Calu3 (cell line): ENCODE measurements around the gene ZBTB20. TPM values are rescaled to one million over a fixed set of nuclear protein-coding genes. Genes with fewer than 3 reads are reported as not detected.

Experiments used
- BruUV-seq: library from RNA; stranded (reverse); fragments of 400-500 nt; replicated peaks from 2 replicates; lab custom pipeline; 2021; lab: Mats Ljungman, UMichigan
- CTCF ChIA-PET: fragments of 300-600 bp; sonication (Branson Sonifier 250); formaldehyde crosslinking; loops from one replicate; lab custom pipeline; 2022; ENCODE audit warnings: antibody characterized with exemption; lab: Charles Lee
- DNase-seq: peaks from one replicate; pipeline ENCODE4 v3.0.0; 2022
- H3K27ac Mint-ChIP-seq: one replicate; pipeline ENCODE4 v1.8.0; 2022; ENCODE audit warnings: mixed read lengths; ENCODE audit not compliant: unreplicated experiment
- H3K27me3 Mint-ChIP-seq: one replicate; pipeline ENCODE4 v1.8.0; 2022; ENCODE audit warnings: mixed read lengths; ENCODE audit not compliant: unreplicated experiment
- H3K36me3 Mint-ChIP-seq: one replicate; pipeline ENCODE4 v1.8.0; 2022; ENCODE audit warnings: mild to moderate bottlenecking, moderate library complexity, mixed read lengths; ENCODE audit not compliant: insufficient read depth, unreplicated experiment
- H3K4me1 Mint-ChIP-seq: one replicate; pipeline ENCODE4 v1.8.0; 2022; ENCODE audit warnings: mild to moderate bottlenecking, low read depth, mixed read lengths; ENCODE audit not compliant: unreplicated experiment
- H3K4me3 Mint-ChIP-seq: one replicate; pipeline ENCODE4 v1.8.0; 2022; ENCODE audit warnings: mild to moderate bottlenecking, low read depth, moderate library complexity, mixed read lengths; ENCODE audit not compliant: unreplicated experiment
- H3K9me3 Mint-ChIP-seq: one replicate; pipeline ENCODE4 v1.8.0; 2022; ENCODE audit warnings: low read depth, mixed read lengths; ENCODE audit not compliant: unreplicated experiment
- CTCF ChIP-seq: fragments of 200-600 bp; IDR thresholded peaks from one replicate; pipeline ENCODE4 v1.8.0; 2022; ENCODE audit warnings: antibody characterized with exemption; ENCODE audit not compliant: unreplicated experiment
- intact Hi-C: fragments of 100-400 bp; cut with micrococcal nuclease; formaldehyde crosslinking; loops from one replicate; pipeline ENCODE4 v1.10.0; 2022; ENCODE audit not compliant: unreplicated experiment
- total RNA-seq: library from RNA; stranded (reverse); gene quantifications from 2 replicates; pipeline ENCODE4 v1.2.3, GENCODE V29; 2022

Gene ZBTB20
- total RNA-seq, 1 experiment from 2014 or later = 24.1 TPM

- DNase-seq = no peak
- H3K4me3 Mint-ChIP-seq = no peak overlapping the region
Observed at GRCh38 chr3:115141033-115141757, 5.9 kb downstream of the ZBTB20 start.

GRCh38 chr3:115139072-115139471 is 8.0 kb downstream of the ZBTB20 start:
- CTCF ChIA-PET = no interaction called here
- no peak for TF ChIP-seq CTCF
- no TSS peak for BruUV-seq
- Mint-ChIP-seq H3K9me3 (no peaks in the 10 kb centered on the region), H3K4me3 (no peak overlapping the region), H3K27me3 (no peaks in the 10 kb centered on the region), H3K4me1 (no peaks in the 10 kb centered on the region), H3K36me3 (no peaks in the 10 kb centered on the region), H3K27ac (no peak overlapping the region)
- intact Hi-C loops = no loop called here
- no peak for DNase-seq

More at GRCh38 chr3:115141033-115141757, 5.9 kb downstream of the ZBTB20 start:
- Mint-ChIP-seq H3K4me1 (no peaks in the 10 kb centered on the region), H3K27ac (no peak overlapping the region), H3K9me3 (no peaks in the 10 kb centered on the region), H3K27me3 (no peaks in the 10 kb centered on the region), H3K36me3 (peaks cover 3% of the 10 kb centered on the region)
- BruUV-seq = no TSS peak
- CTCF ChIA-PET = no interaction called here
- intact Hi-C loops = loop anchor here (5.0 kb wide), 1 partner anchor 44 kb away; no protein-coding TSS in a partner anchor
- TF ChIP-seq CTCF = no peak

GRCh38 chr3:115134648-115135347 is 12.3 kb downstream of the ZBTB20 start:
- Mint-ChIP-seq H3K27ac (no peak overlapping the region), H3K9me3 (no peaks in the 10 kb centered on the region), H3K27me3 (no peaks in the 10 kb centered on the region), H3K36me3 (no peaks in the 10 kb centered on the region), H3K4me3 (no peak overlapping the region), H3K4me1 (no peaks in the 10 kb centered on the region)
- CTCF ChIA-PET = interaction anchor here (0.7 kb wide), 1 partner anchor 301 kb away, joined by 4 read pairs; no protein-coding TSS in a partner anchor
- no TSS peak for BruUV-seq
- no peak for DNase-seq
- intact Hi-C loops = no loop called here
- no peak for TF ChIP-seq CTCF

GRCh38 chr3:115127208-115127607 is 19.9 kb downstream of the ZBTB20 start:
- intact Hi-C loops = no loop called here
- no peaks in the 10 kb centered on the region for H3K9me3 Mint-ChIP-seq
- no peaks in the 10 kb centered on the region for H3K36me3 Mint-ChIP-seq
- no peaks in the 10 kb centered on the region for H3K4me1 Mint-ChIP-seq
- no peak overlapping the region for H3K4me3 Mint-ChIP-seq
- no peak overlapping the region for H3K27ac Mint-ChIP-seq
- no peaks in the 10 kb centered on the region for H3K27me3 Mint-ChIP-seq
- no peak for TF ChIP-seq CTCF
- no TSS peak for BruUV-seq
- CTCF ChIA-PET = no interaction called here
- no peak for DNase-seq
